PFSK-1 (cell line): Measurements from ENCODE around the gene FOXK2.

Experiments used
- FOXP2 ChIP-seq: optimal IDR thresholded peaks from 2 replicates; pipeline ENCODE3; 2011; ENCODE audit warnings: borderline replicate concordance, control low read depth, inconsistent platforms; ENCODE audit not compliant: insufficient read depth; ENCODE audit errors: extremely low read length, extremely low read depth
- POLR2AphosphoS5 ChIP-seq: IDR thresholded peaks from 2 replicates; pipeline ENCODE4 v1.6.1; 2012; ENCODE audit warnings: low read depth, mild to moderate bottlenecking, control low read depth, low read length, moderate library complexity
- SIN3A ChIP-seq: IDR thresholded peaks from 2 replicates; pipeline ENCODE4 v1.6.1; 2012; ENCODE audit warnings: mild to moderate bottlenecking, low read length, moderate library complexity, borderline replicate concordance; ENCODE audit not compliant: insufficient read depth
- TAF1 ChIP-seq: IDR thresholded peaks from 2 replicates; pipeline ENCODE4 v1.6.1; 2012; ENCODE audit warnings: low read length, control low read depth, borderline replicate concordance; ENCODE audit not compliant: insufficient read depth
- TF ChIP-seq, protein P1 (sequence below), 2 experiments: IDR thresholded peaks; 2 replicates each; pipeline versions ENCODE4 v1.6.1 to v1.8.0; 2011 to 2012; ENCODE audit warnings: low read depth in 2 of 2, low read length in 2 of 2, control low read depth in 1 of 2, inconsistent platforms in 1 of 2, mild to moderate bottlenecking in 1 of 2, moderate library complexity in 1 of 2; ENCODE audit not compliant: insufficient read depth in 1 of 2

GRCh38 chr17:82649501-82650261 lies 130.1 kb downstream of the FOXK2 start:
- TF ChIP-seq, protein P1, sequence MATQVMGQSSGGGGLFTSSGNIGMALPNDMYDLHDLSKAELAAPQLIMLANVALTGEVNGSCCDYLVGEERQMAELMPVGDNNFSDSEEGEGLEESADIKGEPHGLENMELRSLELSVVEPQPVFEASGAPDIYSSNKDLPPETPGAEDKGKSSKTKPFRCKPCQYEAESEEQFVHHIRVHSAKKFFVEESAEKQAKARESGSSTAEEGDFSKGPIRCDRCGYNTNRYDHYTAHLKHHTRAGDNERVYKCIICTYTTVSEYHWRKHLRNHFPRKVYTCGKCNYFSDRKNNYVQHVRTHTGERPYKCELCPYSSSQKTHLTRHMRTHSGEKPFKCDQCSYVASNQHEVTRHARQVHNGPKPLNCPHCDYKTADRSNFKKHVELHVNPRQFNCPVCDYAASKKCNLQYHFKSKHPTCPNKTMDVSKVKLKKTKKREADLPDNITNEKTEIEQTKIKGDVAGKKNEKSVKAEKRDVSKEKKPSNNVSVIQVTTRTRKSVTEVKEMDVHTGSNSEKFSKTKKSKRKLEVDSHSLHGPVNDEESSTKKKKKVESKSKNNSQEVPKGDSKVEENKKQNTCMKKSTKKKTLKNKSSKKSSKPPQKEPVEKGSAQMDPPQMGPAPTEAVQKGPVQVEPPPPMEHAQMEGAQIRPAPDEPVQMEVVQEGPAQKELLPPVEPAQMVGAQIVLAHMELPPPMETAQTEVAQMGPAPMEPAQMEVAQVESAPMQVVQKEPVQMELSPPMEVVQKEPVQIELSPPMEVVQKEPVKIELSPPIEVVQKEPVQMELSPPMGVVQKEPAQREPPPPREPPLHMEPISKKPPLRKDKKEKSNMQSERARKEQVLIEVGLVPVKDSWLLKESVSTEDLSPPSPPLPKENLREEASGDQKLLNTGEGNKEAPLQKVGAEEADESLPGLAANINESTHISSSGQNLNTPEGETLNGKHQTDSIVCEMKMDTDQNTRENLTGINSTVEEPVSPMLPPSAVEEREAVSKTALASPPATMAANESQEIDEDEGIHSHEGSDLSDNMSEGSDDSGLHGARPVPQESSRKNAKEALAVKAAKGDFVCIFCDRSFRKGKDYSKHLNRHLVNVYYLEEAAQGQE (IDR thresholded peaks at IDR 0.05; ENCODE audit: insufficient read depth in 1 of 2, low read depth in 2 of 2, low read length in 2 of 2), result no peak
- TF ChIP-seq POLR2AphosphoS5 (no peak), SIN3A (no peak), TAF1 (no peak), FOXP2 (no peak)
